DLD1 (cell line): ENCODE data around the gene UROC1.

ENCODE experiments used
- in situ Hi-C: cut with HindIII; loops from 2 replicates; pipeline ENCODE4 v1.10.0; 2017; ENCODE audit warnings: low sequenced_read_pairs

Gene UROC1

DNA sequence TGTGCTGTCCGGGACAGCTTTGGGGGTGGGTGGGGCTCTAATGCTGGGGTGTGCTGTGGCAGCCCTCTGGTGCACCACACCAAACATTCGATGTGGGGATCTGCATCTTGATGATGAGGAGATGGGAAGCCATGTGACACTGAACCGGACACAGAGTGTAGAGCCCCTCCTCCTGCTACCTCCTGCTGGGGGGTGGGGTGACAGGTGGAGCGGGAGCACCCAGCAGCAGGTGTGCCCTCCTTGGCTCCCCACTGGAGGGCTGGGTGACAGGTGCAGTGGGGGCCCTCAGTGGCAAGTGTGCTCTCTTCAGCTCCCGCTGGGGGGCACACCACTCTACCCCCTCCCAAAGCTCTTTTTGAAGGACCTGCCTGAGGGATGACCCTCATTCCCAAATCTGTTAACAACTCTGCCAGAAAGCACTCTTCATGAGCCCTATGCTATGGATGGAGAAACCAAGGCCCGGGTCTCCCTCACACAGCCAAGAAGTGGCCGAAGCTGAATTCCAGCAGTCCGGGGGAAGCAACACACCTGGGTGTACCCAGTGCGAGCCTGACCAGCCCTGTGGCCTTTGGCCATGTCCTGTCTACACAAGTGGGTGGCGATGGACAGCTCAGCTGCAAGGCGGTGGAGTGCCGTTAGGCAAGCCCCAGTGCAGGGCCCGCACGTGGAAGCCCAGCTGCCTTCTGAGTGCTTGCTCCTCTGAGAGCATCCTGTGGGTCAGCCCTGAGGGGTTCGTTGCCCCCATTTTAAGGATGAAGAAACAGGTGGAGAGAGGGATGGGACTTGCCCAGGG, 609 bp upstream of the UROC1 start:
- in situ Hi-C loops = no loop called here

GRCh38 chr3:126516936-126517290, 660 bp downstream of the UROC1 start:
- in situ Hi-C loops = no loop called here

GRCh38 chr3:126516152-126516935, 1.2 kb downstream of the UROC1 start:
- in situ Hi-C loops = no loop called here

GRCh38 chr3:126515066-126515706, 2.4 kb downstream of the UROC1 start:
- in situ Hi-C loops = no loop called here

GRCh38 chr3:126514161-126514560, 3.4 kb downstream of the UROC1 start:
- in situ Hi-C loops = no loop called here

DNA sequence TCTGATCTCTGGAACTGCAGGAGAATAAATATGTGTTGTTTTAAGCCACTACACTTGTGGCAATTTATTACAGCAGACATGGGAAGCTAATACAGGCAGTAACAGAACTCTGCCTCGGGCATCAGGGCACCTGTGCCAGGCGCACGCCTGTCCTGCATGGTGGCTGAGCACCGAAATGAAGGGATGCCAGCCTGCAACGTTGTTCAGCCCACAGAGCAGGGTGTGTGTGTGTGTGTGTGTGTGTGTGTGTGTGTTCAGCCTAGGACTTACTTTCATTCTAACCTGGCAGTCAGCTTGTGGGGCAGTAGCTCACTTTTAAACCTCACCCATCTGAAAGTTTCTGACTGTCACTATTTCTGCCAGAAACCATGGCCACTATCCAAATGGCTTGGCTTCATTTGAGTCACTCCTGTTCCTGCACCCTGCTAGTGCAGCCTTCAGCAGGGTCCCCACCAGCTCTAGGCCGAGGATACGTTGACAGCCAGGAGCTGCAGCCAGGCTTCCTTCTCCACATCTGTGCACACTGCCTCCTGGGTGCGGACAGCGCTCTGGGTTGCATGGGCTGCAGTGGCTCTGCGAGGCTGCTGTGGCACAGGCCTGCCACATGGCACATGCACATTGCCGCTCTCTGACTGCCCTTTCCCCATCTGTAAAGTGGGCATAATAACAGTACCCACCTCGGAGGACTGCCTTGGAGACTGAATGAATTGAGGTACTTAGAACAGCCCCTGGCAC, 4.5 kb downstream of the UROC1 start:
- in situ Hi-C loops = no loop called here

DNA sequence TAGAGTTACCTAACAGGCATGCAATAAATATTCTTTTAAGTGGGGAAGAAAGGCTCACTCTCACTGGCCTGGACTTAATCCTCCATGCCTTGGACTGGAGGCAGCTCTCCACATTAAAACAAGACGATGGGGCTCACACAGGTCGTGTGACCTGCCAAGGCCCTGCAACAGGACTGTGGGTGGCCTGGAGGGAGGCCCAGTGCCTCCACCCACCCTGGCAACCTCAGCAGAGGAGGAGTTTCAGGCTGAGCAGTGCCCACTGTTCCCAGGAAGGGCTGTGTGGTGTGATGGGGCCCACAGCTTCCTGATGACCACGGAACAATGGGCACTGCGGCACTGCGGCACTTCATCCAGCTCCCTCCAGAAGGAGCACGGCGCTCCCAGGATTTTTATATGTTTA, 5.5 kb downstream of the UROC1 start:
- in situ Hi-C loops = no loop called here

- in situ Hi-C loops = no loop called here
These were observed 6.3 kb downstream of the UROC1 start for GRCh38 chr3:126511291-126511690.

GRCh38 chr3:126510308-126510910, 7.2 kb downstream of the UROC1 start:
- in situ Hi-C loops = no loop called here

DNA sequence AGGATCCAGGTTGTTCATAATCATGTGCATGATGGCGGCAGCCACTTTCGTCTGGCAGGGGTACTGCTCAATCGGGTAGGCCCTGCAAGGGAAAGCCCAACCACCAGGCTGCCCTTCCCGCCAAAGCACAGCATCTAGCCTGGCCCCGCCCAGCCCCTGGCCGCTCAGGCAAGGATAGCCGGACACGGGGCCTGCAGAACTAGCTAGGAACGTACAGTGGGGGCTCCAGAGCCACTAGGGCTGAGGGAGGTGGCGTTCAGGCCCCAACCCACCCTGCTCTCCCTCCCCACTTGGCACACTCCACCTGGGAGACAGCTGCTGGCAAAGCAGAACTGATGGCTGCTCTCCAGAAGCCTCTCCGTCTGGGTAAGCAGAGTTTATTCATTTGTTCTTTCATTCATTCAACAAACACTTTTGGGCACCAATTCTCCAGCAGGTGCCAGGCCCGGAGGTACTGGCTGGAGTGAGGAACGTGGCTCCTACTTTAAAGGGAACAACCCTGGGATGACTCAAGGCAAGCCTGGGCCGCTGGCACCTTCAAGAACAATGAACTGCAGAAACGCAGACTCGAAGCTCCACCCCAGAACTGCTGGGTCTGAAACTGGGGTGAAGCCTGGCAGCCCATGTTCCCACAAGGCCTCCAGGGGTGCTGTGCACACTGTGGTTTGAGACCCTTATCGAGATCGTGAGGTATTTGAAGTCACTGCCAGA, 7.8 kb downstream of the UROC1 start:
- in situ Hi-C loops = no loop called here

- in situ Hi-C loops = no loop called here
These were observed 9.0 kb downstream of the UROC1 start for GRCh38 chr3:126508564-126508964.

GRCh38 chr3:126507886-126508285, 9.7 kb downstream of the UROC1 start:
- in situ Hi-C loops = no loop called here

DNA sequence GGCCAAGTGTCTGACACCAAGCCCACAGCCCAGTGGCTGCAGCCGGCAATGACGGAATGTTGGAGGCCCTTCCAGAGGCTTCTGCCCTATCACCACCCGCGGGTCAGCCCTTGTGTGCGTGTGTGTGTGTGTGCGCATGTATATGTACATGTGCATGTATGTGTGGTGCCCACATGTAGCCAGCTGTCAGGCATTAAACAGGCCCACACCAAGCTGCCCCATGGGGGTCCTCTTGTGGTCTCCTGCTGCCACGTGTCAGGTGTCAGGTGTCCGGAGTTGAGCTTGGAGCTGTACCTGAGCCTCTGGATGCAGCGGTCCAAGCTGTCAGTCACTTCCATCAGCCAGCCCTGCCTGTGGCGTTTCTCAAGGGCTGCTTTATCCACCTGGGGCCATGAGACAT, 13.9 kb downstream of the UROC1 start:
- in situ Hi-C loops = no loop called here

GRCh38 chr3:126502656-126503055, 14.9 kb downstream of the UROC1 start:
- in situ Hi-C loops = no loop called here

- in situ Hi-C loops = no loop called here
These were observed 15.8 kb downstream of the UROC1 start for GRCh38 chr3:126501736-126502135.

DNA sequence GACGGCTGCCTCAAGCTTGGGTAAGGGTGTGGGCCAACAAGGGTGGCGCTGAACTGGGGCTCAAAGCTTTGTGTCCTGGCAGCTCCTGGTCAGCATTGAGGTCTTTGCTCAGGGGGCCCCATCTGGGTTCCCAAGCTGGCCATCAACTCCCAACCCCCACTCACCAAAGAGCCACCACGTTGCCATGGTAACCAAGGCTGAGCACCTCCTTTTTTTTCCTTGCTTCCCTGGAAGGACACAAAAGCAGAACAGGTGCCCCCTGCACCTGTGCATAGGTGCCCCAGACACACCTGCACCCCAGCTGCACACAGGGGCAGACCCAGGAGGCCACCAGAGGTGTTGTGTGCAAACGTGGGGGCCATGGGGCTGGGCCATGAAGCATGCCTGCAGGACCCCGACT, 16.5 kb downstream of the UROC1 start:
- in situ Hi-C loops = no loop called here

DNA sequence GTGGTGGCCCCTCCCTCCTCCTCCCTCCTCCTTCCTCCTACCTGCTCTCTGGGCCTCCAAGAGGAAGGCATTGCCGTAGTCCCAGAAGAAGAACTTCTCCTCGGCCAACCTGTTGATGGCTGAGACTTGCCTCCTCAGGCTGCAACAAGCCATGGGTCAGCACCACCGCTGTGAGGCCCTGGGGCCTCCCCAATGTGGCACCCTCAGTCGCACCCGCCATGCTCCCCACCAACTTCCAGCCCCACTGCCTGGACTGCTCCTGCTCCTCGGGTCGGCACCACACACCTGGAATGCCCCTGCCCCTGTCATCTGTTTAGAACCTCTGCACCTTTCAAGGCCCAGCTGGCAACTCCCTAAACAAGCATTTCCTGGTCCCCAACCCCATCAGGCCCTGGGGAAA, 17.6 kb downstream of the UROC1 start:
- in situ Hi-C loops = no loop called here

GRCh38 chr3:126499401-126499800, 18.2 kb downstream of the UROC1 start:
- in situ Hi-C loops = no loop called here

- in situ Hi-C loops = no loop called here
These were observed 18.6 kb downstream of the UROC1 start for GRCh38 chr3:126498929-126499328.

DNA sequence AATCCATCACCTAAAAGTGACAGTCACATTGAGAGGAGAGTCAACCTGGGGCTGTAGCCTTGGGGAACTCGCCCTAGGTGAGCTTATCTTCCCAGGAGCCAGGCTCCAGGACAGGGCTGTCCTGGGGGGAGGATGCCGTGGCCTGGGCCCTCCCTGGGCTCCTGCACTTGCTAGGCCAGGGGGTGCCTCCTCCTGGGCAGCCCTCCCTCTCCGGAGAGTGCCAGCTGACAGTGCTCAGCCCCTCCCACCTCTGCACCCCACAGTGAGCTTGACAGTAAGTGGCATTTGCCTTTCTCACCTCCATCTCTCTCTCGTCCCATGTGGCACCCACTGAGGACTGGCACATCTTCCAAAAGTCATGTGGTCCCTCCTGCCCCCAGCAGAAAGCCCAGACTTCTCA, 19.1 kb downstream of the UROC1 start:
- in situ Hi-C loops = no loop called here
